ENCODE data around the gene ADAM12. TPM values are rescaled to one million over a fixed set of nuclear protein-coding genes. Genes with fewer than 3 reads are reported as not detected.

ADAM12 gene
- polyA plus RNA-seq, 1 experiment, result 8.6 TPM

DNA sequence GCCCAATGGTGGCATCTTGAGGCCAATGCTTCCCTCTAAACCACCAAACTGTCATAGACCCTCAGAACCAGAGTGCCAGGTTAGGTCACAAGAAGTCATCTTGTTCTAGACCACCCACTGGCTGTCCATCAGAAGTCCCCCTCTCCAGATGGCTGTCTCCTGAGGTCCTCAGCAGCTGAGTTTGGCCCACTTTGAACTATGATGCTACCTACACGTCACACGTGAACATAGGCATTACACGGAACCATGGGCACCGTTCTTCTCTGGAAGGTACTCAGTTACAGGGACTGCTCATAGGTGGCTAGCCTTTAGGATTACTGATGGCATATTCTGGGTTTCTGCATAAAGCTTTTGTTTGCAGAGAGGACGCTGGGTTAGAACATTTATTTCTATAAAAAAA is 166.4 kb downstream of the ADAM12 start:
- Histone ChIP-seq H3K4me3 (ENCODE audit: low read depth, low read length) (no peak overlapping the region), H3K27me3 (ENCODE audit: control insufficient read depth, insufficient read depth, low read length) (no peaks in the 10 kb centered on the region; the same call in 1 of the 2 replicates), H3K36me3 (ENCODE audit: control insufficient read depth, insufficient read depth, low read length) (no peaks in the 10 kb centered on the region; the same call in 1 of the 2 replicates)
- no peak for TF ChIP-seq CTCF (IDR thresholded peaks at IDR 0.05; ENCODE audit: insufficient read depth, low read depth, low read length)
- ChIA-PET POLR2A (interaction anchor here (0.5 to 0.6 kb wide), 2 partner anchors 31 to 683 kb away, joined by 3 read pairs; partner anchors contain the start of gene DOCK1), CTCF (no interaction called here)
- DNase-seq (ENCODE audit: low read depth), result no peak

DNA sequence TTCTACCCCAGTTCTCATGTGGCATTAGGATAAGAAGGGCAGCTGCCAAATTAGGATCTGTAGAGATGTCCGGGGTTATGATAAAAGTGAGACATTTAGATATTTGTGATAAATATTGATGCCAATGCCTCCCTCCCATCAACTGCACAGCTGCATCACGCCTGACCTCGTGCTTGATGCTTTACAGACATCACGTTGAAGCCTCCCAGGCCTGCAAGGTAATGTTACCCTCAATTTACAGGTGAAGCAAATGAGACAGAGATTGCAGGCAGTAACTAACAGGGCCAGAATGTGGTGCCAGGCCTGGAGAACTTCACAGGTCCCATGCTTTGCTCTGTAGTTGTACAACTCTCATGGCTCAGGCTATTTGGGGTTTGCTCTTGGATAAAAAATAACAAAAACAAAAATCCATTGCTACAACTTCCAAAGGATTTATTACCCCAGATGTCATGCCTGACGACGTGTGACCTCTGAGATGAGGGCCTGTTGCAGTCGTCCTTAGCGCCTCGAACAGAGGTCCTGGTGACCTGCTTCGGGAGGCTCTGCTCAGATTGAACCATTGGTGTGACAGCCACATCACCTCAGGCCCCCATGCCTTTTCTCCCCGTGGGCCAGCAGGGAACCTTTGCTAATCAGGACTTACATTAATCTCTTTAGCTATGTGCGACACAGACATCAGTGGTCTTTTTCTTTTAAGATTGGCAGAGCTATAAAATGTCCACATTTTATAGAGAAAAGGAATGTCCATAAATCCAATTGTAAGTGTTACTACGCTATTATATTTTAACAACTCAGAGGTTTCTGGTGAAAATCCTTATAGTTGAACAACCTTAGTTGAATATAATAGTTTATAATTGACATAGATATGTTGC is 169.3 kb downstream of the ADAM12 start:
- ChIA-PET POLR2A (no interaction called here), CTCF (no interaction called here)
- no peak for TF ChIP-seq CTCF (IDR thresholded peaks at IDR 0.05; ENCODE audit: insufficient read depth, low read depth, low read length)

GRCh38 chr10:126218174-126218573 is 170.1 kb downstream of the ADAM12 start:
- TF ChIP-seq CTCF (IDR thresholded peaks at IDR 0.05; ENCODE audit: insufficient read depth, low read depth, low read length), result no peak
- no peak for DNase-seq (ENCODE audit: low read depth)
- ChIA-PET CTCF (interaction anchor here (0.8 to 1.5 kb wide), 2 partner anchors 9 to 22 kb away, joined by 3 to 6 read pairs; no protein-coding TSS in a partner anchor), POLR2A (no interaction called here)
- Histone ChIP-seq H3K4me3 (ENCODE audit: low read depth, low read length) (no peak overlapping the region), H3K27me3 (ENCODE audit: control insufficient read depth, insufficient read depth, low read length) (no peaks in the 10 kb centered on the region), H3K36me3 (ENCODE audit: control insufficient read depth, insufficient read depth, low read length) (no peaks in the 10 kb centered on the region; the same call in 1 of the 2 replicates)

More for the DNA sequence above, 169.3 kb downstream of the ADAM12 start:
- no peak for DNase-seq (ENCODE audit: low read depth)
- no peak overlapping the region for H3K4me3 ChIP-seq (ENCODE audit: low read depth, low read length)
- no peaks in the 10 kb centered on the region; the same call in 1 of the 2 replicates for H3K36me3 ChIP-seq (ENCODE audit: control insufficient read depth, insufficient read depth, low read length)
- H3K27me3 ChIP-seq (ENCODE audit: control insufficient read depth, insufficient read depth, low read length), result no peaks in the 10 kb centered on the region

DNA sequence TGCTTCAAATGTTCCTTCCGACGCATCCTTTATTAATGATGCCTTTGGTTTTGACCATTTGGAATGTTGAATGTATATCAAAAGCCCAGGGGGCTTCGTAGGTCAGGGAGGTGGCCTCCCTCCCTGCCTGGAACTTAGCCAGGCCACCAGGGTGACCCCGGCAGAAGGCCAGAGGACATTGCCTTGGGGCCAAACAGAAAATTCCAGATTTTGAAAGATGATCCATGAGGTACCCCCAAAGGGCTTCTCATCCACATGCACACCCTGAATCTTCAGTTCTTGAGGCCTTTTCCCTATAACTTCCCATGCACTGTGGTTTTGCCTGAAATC is 171.7 kb downstream of the ADAM12 start:
- POLR2A ChIA-PET, result interaction anchor here (0.6 to 1.0 kb wide), 2 partner anchors 9 to 171 kb away, joined by 3 to 6 read pairs; no protein-coding TSS in a partner anchor
- Histone ChIP-seq H3K36me3 (ENCODE audit: control insufficient read depth, insufficient read depth, low read length) (no peaks in the 10 kb centered on the region; the same call in 1 of the 2 replicates), H3K4me3 (ENCODE audit: low read depth, low read length) (no peak overlapping the region), H3K27me3 (ENCODE audit: control insufficient read depth, insufficient read depth, low read length) (no peaks in the 10 kb centered on the region)
- no peak for DNase-seq (ENCODE audit: low read depth)
- no peak for TF ChIP-seq CTCF (IDR thresholded peaks at IDR 0.05; ENCODE audit: insufficient read depth, low read depth, low read length)
- CTCF ChIA-PET, result interaction anchor here (0.6 to 2.1 kb wide), 5 partner anchors 10 to 234 kb away, joined by 3 to 6 read pairs (median 6); no protein-coding TSS in a partner anchor
